ENCODE data around the gene PHETA2.

PHETA2 gene

GRCh38 chr22:42074132-42074811 is at the start of gene PHETA2:
Gene PHETA2 (plus strand): TSS chr22:42074248. CDS start chr22:42077294, 3,046 bp downstream.
- peak; percentile 41 for DNase-seq (ENCODE audit: low read depth)

GRCh38 chr22:42025421-42025820 is 48.6 kb upstream of the PHETA2 start:
- DNase-seq (ENCODE audit: low read depth): no peak

GRCh38 chr22:42026705-42027104 is 47.3 kb upstream of the PHETA2 start:
- DNase-seq (ENCODE audit: low read depth): no peak

GRCh38 chr22:42033263-42034181 is 40.5 kb upstream of the PHETA2 start:
- DNase-seq (ENCODE audit: low read depth): no peak

GRCh38 chr22:42035256-42035655 is 38.8 kb upstream of the PHETA2 start:
- DNase-seq (ENCODE audit: low read depth): no peak

- DNase-seq (ENCODE audit: low read depth): no peak
Observed at GRCh38 chr22:42039271-42039670, 34.8 kb upstream of the PHETA2 start.

- DNase-seq (ENCODE audit: low read depth): no peak
Observed at GRCh38 chr22:42041784-42042183, 32.3 kb upstream of the PHETA2 start.

- no peak for DNase-seq (ENCODE audit: low read depth)
Observed at GRCh38 chr22:42050641-42051180, 23.3 kb upstream of the PHETA2 start.

- no peak for DNase-seq (ENCODE audit: low read depth)
Observed at GRCh38 chr22:42052765-42053164, 21.3 kb upstream of the PHETA2 start.

GRCh38 chr22:42056757-42057511 is 17.1 kb upstream of the PHETA2 start:
- no peak for DNase-seq (ENCODE audit: low read depth)

- no peak for DNase-seq (ENCODE audit: low read depth)
Observed at GRCh38 chr22:42060489-42060888, 13.6 kb upstream of the PHETA2 start.

- DNase-seq (ENCODE audit: low read depth): no peak
Observed at GRCh38 chr22:42061041-42061440, 13.0 kb upstream of the PHETA2 start.

GRCh38 chr22:42062506-42063170 is 11.4 kb upstream of the PHETA2 start:
- DNase-seq (ENCODE audit: low read depth): no peak

- DNase-seq (ENCODE audit: low read depth): no peak
Observed at GRCh38 chr22:42064629-42065028, 9.4 kb upstream of the PHETA2 start.

GRCh38 chr22:42065438-42066125 is 8.5 kb upstream of the PHETA2 start:
- no peak for DNase-seq (ENCODE audit: low read depth)

GRCh38 chr22:42066126-42066761 is 7.8 kb upstream of the PHETA2 start:
- no peak for DNase-seq (ENCODE audit: low read depth)

- DNase-seq (ENCODE audit: low read depth): no peak
Observed at GRCh38 chr22:42066937-42067336, 7.1 kb upstream of the PHETA2 start.

GRCh38 chr22:42067671-42068251 is 6.3 kb upstream of the PHETA2 start:
- no peak for DNase-seq (ENCODE audit: low read depth)

GRCh38 chr22:42068291-42068690 is 5.8 kb upstream of the PHETA2 start:
- no peak for DNase-seq (ENCODE audit: low read depth)
